A673 (cell line): ENCODE results near the gene UBE2Q1. TPM values are rescaled to one million over a fixed set of nuclear protein-coding genes. Genes with fewer than 3 reads are reported as not detected.
A peak's percentile ranks its signal among the peaks of the same experiment; 100 is the strongest.

ENCODE experiments used
- BruUV-seq: library from RNA; stranded (reverse); fragments of 400-500 nt; replicated peaks from 2 replicates; lab custom pipeline; 2021; lab: Mats Ljungman, UMichigan
- CTCF ChIA-PET: fragments of 300-600 bp; sonication (Branson Sonifier 250); formaldehyde crosslinking; loops from one replicate; lab custom pipeline; 2022; ENCODE audit warnings: antibody characterized with exemption; lab: Charles Lee
- POLR2A ChIA-PET: fragments of 300-600 bp; sonication (Branson Sonifier 250); formaldehyde crosslinking; loops from one replicate; lab custom pipeline; 2022; ENCODE audit warnings: antibody characterized with exemption; ENCODE audit not compliant: low non-redundant PET; lab: Charles Lee
- DNase-seq: peaks from one replicate; pipeline ENCODE4 v3.0.0-alpha.2; 2015; ENCODE audit warnings: low spot score
- H3K27ac ChIP-seq: fragments of 200-600 bp; sonication (generic); 2 replicates; pipeline ENCODE4 v1.5.1; 2016; ENCODE audit warnings: mixed run types, low read depth, mild to moderate bottlenecking, mixed read lengths, antibody characterized with exemption, low read length; ENCODE audit not compliant: poor library complexity, severe bottlenecking
- H3K27me3 ChIP-seq: fragments of 200-600 bp; sonication (generic); replicated peaks from 2 replicates; pipeline ENCODE4 v1.6.1; 2017; ENCODE audit warnings: mixed run types, low read depth, mild to moderate bottlenecking, mixed read lengths, antibody characterized with exemption, low read length; ENCODE audit not compliant: insufficient read depth, poor library complexity
- H3K36me3 ChIP-seq: fragments of 200-600 bp; sonication (generic); 2 replicates; pipeline ENCODE4 v1.6.1; 2016; ENCODE audit warnings: mixed run types, mild to moderate bottlenecking, mixed read lengths, antibody characterized with exemption, low read length; ENCODE audit not compliant: insufficient read depth, poor library complexity, severe bottlenecking
- H3K4me1 ChIP-seq: fragments of 200-600 bp; sonication (generic); 2 replicates; pipeline ENCODE4 v1.6.1; 2017; ENCODE audit warnings: mixed run types, mild to moderate bottlenecking, mixed read lengths, antibody characterized with exemption, low read length; ENCODE audit not compliant: insufficient read depth, poor library complexity, severe bottlenecking
- H3K4me3 ChIP-seq: fragments of 200-600 bp; sonication (generic); 2 replicates; pipeline ENCODE4 v1.5.1; 2016; ENCODE audit warnings: low read depth, mixed run types, mild to moderate bottlenecking, mixed read lengths, low read length; ENCODE audit not compliant: poor library complexity, severe bottlenecking
- H3K9me3 ChIP-seq: fragments of 200-600 bp; sonication (generic); 2 replicates; pipeline ENCODE4 v1.6.1; 2016; ENCODE audit warnings: mixed run types, low read depth, mild to moderate bottlenecking, mixed read lengths, antibody characterized with exemption, low read length; ENCODE audit not compliant: poor library complexity, severe bottlenecking
- EZH2 ChIP-seq: fragments of 200-600 bp; sonication (generic); IDR thresholded peaks from 2 replicates; pipeline ENCODE4 v1.6.1; 2017; ENCODE audit warnings: borderline replicate concordance, low read depth, mild to moderate bottlenecking, mixed read lengths, antibody characterized with exemption, low read length; ENCODE audit not compliant: poor library complexity, severe bottlenecking
- intact Hi-C: fragments of 100-400 bp; cut with micrococcal nuclease; formaldehyde crosslinking; loops from one replicate; pipeline ENCODE4 v1.10.0; 2022; ENCODE audit not compliant: unreplicated experiment
- total RNA-seq: library from RNA; stranded (reverse); gene quantifications from 2 replicates; pipeline ENCODE4 v1.2.3, GENCODE V29; 2021
- TF ChIP-seq, protein P1 (sequence below): fragments of 300-800, 200-600 bp; sonication (generic); conservative IDR thresholded peaks from 2 replicates; pipeline ENCODE4 v1.5.1; 2017; ENCODE audit warnings: low read depth, mild to moderate bottlenecking, antibody characterized with exemption, low read length, moderate library complexity, mixed read lengths

Gene UBE2Q1
- total RNA-seq, 1 experiment from 2014 or later, result 84.5 TPM

DNA sequence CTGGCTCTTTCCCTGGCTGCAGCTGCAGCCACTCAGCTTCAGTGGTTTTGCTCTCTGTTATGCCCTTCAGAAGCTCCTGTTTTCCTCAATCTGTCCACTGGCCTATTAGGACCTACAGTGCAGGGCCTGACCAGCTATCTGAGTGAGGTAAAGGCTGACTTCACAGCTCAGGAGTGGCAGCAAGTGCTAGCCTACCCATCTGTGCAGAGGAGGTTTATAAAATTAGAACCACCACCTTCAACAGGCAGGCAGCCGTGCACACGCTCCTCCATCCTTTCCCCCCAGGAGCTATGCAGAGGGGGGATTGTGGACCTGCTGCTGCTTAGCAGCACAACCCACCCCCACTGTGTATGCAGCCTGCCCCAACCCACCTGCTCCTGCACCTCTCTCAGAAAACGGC lies 41.2 kb upstream of the UBE2Q1 start:
- BruUV-seq, result no TSS peak
- no peaks in the 10 kb centered on the region for H3K4me1 ChIP-seq
- no peak overlapping the region for H3K4me3 ChIP-seq
- intact Hi-C loops, result no loop called here
- TF ChIP-seq, protein P1, sequence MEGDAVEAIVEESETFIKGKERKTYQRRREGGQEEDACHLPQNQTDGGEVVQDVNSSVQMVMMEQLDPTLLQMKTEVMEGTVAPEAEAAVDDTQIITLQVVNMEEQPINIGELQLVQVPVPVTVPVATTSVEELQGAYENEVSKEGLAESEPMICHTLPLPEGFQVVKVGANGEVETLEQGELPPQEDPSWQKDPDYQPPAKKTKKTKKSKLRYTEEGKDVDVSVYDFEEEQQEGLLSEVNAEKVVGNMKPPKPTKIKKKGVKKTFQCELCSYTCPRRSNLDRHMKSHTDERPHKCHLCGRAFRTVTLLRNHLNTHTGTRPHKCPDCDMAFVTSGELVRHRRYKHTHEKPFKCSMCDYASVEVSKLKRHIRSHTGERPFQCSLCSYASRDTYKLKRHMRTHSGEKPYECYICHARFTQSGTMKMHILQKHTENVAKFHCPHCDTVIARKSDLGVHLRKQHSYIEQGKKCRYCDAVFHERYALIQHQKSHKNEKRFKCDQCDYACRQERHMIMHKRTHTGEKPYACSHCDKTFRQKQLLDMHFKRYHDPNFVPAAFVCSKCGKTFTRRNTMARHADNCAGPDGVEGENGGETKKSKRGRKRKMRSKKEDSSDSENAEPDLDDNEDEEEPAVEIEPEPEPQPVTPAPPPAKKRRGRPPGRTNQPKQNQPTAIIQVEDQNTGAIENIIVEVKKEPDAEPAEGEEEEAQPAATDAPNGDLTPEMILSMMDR, result no peak
- no peak for TF ChIP-seq EZH2
- H3K36me3 ChIP-seq, result peaks cover 63% of the 10 kb centered on the region
- CTCF ChIA-PET, result no interaction called here
- POLR2A ChIA-PET, result no interaction called here
- H3K27me3 ChIP-seq, result no peaks in the 10 kb centered on the region
- no peaks in the 10 kb centered on the region for H3K9me3 ChIP-seq
- no peak for DNase-seq
- peak overlapping the region; percentile 5 for H3K27ac ChIP-seq

DNA sequence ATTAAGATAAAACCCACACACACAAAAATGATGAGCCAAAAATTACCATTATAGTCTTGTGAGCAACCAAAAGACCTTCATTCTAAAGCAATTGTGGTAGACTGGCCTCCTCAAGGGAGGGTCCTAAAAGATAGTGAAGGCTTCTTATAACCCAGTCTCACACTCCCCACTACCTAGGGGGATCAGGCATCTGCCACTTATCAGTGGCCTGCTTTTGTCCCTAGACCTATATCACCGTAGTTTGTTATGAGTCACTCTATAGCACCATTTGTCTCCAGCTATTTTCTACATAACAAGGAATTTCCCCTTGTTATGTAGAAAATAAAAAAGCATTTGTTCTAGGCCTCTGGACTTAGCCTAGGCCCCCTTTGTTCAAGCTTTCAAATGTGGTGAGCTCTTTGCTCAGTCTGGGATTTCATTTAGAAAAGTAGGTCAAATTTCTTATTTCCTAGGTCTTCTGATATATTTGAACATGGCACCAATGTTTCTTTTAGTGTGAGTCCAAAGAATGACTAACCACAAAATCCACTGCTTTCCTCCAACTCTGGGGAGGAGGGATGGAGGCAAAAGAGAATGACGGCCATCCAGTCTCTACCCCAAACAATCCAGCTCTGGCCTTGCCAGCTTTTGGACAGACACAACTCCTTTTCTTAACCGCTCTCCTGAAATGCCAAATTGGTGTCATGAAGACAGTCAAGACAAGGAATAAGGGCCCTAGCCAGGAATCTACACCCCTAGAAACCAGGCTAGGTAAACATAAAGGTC lies 40.6 kb upstream of the UBE2Q1 start:
- no peaks in the 10 kb centered on the region for H3K9me3 ChIP-seq
- H3K27me3 ChIP-seq, result no peaks in the 10 kb centered on the region
- ChIA-PET CTCF (no interaction called here), POLR2A (no interaction called here)
- no peaks in the 10 kb centered on the region for H3K4me1 ChIP-seq
- peaks cover 69% of the 10 kb centered on the region for H3K36me3 ChIP-seq
- BruUV-seq, result TSS peak; percentile 2
- intact Hi-C loops, result no loop called here
- peak overlapping the region; percentile 5 for H3K27ac ChIP-seq
- no peak for TF ChIP-seq EZH2
- TF ChIP-seq, protein P1, result no peak
- H3K4me3 ChIP-seq, result no peak overlapping the region
- DNase-seq, result no peak

- no TSS peak for BruUV-seq
- no peaks in the 10 kb centered on the region for H3K27me3 ChIP-seq
- POLR2A ChIA-PET, result no interaction called here
- H3K4me3 ChIP-seq, result no peak overlapping the region
- H3K27ac ChIP-seq, result no peak overlapping the region
- intact Hi-C loops, result no loop called here
- CTCF ChIA-PET, result no interaction called here
- H3K36me3 ChIP-seq, result peaks cover 80% of the 10 kb centered on the region
- no peaks in the 10 kb centered on the region for H3K9me3 ChIP-seq
- no peak for DNase-seq
- TF ChIP-seq, protein P1, result no peak
- TF ChIP-seq EZH2, result no peak
- H3K4me1 ChIP-seq, result no peaks in the 10 kb centered on the region
Observed at GRCh38 chr1:154595621-154596020, 37.2 kb upstream of the UBE2Q1 start.
